Sigmoid colon (tissue), 4 donors: Measurements from ENCODE around the gene NTRK3.

Experiments
- CTCF ChIP-seq, 4 experiments: fragments of 450-650 bp in 3 of 4; fragments of 200-600 bp in 1 of 4; IDR thresholded peaks; one replicate each; pipeline ENCODE4 v1.5.1; 2016 to 2019; ENCODE audit warnings: antibody characterized with exemption in 4 of 4, mild to moderate bottlenecking in 3 of 4, moderate library complexity in 2 of 4
- EP300 ChIP-seq, 4 donors: sonication (generic); formaldehyde crosslinking; IDR thresholded peaks; one replicate each; pipeline ENCODE4 v1.6.1; 2017; ENCODE audit warnings: antibody characterized with exemption in 4 of 4
- POLR2AphosphoS5 ChIP-seq, 4 donors: sonication (generic); formaldehyde crosslinking; IDR thresholded peaks; one replicate each; pipeline ENCODE4 v1.6.1; 2017; ENCODE audit warnings: antibody characterized with exemption in 4 of 4

DNA sequence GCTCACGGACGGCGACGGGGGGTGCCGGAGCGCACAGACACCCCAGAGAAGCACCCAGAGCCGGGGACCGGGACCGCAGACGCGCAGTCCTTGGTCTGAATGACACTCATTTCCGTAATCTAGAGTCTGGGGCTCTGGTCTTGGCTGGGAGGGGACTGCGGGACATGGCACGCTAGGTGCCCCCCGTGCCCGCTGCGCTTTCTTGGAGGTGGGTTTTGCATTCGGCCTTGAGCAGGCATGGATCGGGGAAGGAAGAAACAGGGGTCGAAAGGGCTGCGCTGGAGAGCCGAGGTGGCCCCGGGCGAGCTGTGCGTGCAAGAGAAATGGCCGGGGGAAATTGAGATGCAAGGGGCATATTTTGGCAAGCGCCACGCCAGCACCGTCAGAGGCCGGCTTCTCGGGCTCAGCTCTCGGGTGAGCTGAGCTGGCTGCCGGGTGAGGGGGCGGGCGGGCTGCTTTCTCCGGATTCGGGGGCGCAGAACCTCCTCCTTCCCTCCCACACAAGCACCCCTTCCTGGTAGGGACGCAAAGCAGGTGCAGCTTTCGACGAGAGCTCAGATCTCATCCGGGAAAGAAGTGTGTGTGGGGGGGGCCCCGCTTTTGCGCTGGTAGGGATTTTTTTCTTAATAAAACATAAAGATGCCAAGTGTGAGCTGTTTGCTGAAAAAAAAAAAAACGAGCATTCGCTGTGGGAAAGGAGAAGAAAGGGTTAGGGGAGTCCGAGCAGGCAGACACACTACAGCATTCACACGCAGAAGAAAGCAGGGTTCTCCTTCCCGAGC is 963 bp upstream of the NTRK3 start:
- TF ChIP-seq POLR2AphosphoS5 (IDR thresholded peaks at IDR 0.05) (no peak), EP300 (IDR thresholded peaks at IDR 0.05) (no peak), CTCF (IDR thresholded peaks at IDR 0.05) (no peak)
